Natural killer cell (primary cell): Measurements from ENCODE around the gene SLC23A2. TPM values are rescaled to one million over a fixed set of nuclear protein-coding genes. Genes with fewer than 3 reads are reported as not detected.
A peak's percentile ranks its signal among the peaks of the same experiment; 100 is the strongest.

Source experiments
- ATAC-seq, 3 donors: fragments of 150-1000 bp in 2 of 3; fragments of 200-7000 bp in 1 of 3; cut with Tn5 transposase; 1 replicate in 1 of 3; 2 replicates in 2 of 3; pipeline ENCODE4 v1.10.0; 2021; ENCODE audit warnings: mild to moderate bottlenecking in 2 of 3, moderate library complexity in 2 of 3
- DNase-seq, 2 donors: peaks; one replicate each; pipeline versions ENCODE4 v3.0.0 to v3.0.0-alpha.2; 2013 to 2021; ENCODE audit warnings: mixed read lengths in 1 of 2
- H3K27ac ChIP-seq: one replicate; pipeline ENCODE4 v1.5.1; 2013; ENCODE audit warnings: mild to moderate bottlenecking, low read length
- H3K27me3 ChIP-seq: one replicate; pipeline ENCODE4 v1.6.1; 2013; ENCODE audit warnings: low read length; ENCODE audit not compliant: control insufficient read depth, insufficient read depth
- H3K36me3 ChIP-seq: one replicate; pipeline ENCODE4 v1.6.1; 2013; ENCODE audit warnings: low read length; ENCODE audit not compliant: control insufficient read depth, insufficient read depth
- H3K4me1 ChIP-seq: one replicate; pipeline ENCODE4 v1.6.1; 2013; ENCODE audit warnings: low read length; ENCODE audit not compliant: control insufficient read depth, insufficient read depth
- H3K4me3 ChIP-seq: one replicate; pipeline ENCODE4 v1.5.1; 2013; ENCODE audit warnings: low read length
- H3K9me3 ChIP-seq: one replicate; pipeline ENCODE4 v1.6.1; 2013; ENCODE audit warnings: low read length; ENCODE audit not compliant: control insufficient read depth, insufficient read depth
- H3K27ac Mint-ChIP-seq, 2 donors: one replicate each; pipeline ENCODE4 v1.8.0; 2022; ENCODE audit warnings: mild to moderate bottlenecking in 2 of 2, mixed read lengths in 2 of 2, moderate library complexity in 1 of 2
- H3K27me3 Mint-ChIP-seq, 2 donors: one replicate each; pipeline ENCODE4 v1.8.0; 2022; ENCODE audit warnings: low read depth in 2 of 2, mixed read lengths in 2 of 2
- H3K36me3 Mint-ChIP-seq: one replicate; pipeline ENCODE4 v1.8.0; 2022; ENCODE audit warnings: mixed read lengths
- H3K4me1 Mint-ChIP-seq, 2 donors: one replicate each; pipeline ENCODE4 v1.8.0; 2022; ENCODE audit warnings: mixed read lengths in 2 of 2
- H3K4me3 Mint-ChIP-seq: one replicate; pipeline ENCODE4 v1.8.0; 2022; ENCODE audit warnings: mild to moderate bottlenecking, moderate library complexity, mixed read lengths
- H3K9me3 Mint-ChIP-seq, 2 donors: one replicate each; pipeline ENCODE4 v1.8.0; 2022; ENCODE audit warnings: mixed read lengths in 2 of 2
- WGBS: methylation state at CpG from one replicate; pipeline ENCODE4 v1.1.7; 2013; ENCODE audit warnings: missing lambda C conversion rate; ENCODE audit not compliant: insufficient coverage; 5-methylcytosine and 5-hydroxymethylcytosine counted together
- intact Hi-C: fragments of 100-400 bp; cut with micrococcal nuclease; formaldehyde crosslinking; loops from one replicate; pipeline ENCODE4 v1.14.2; 2022
- total RNA-seq, 4 donors: library from RNA; stranded (reverse); fragments of 120-200 nt in 1 of 4; gene quantifications; one replicate each; pipeline versions ENCODE4 v1.2.3 to v1.2.4, GENCODE V29; 2013 to 2022
- TF ChIP-seq, protein P1 (sequence below): fragments of 200-600 bp; IDR thresholded peaks from one replicate; pipeline ENCODE4 v1.8.0; 2022; ENCODE audit warnings: antibody characterized with exemption

SLC23A2 gene
- total RNA-seq, 3 donors from 2014 or later (not counting 1 experiment from before 2014, with no cell fraction given), result 21.8 to 31.5 (median 26.0) TPM

DNA sequence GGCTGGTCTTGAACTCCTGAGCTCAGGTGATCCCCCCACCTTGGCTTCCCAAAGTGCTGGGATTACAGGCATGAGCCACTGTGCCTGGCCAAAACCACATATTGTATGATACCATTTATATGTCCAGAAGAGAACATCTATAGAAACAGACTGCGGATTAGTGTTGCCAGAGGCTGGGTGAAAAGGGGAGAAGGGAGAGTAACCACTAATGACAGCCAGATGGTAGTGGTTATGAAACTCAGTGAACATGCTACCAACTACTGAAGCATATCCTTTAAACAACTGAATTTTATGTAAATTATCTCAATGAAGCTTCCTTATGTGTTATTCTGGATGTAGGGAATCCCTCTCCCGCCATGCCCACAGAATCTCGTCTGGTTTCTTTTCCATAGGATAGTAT is 15.7 kb downstream of the SLC23A2 start:
- H3K4me1 ChIP-seq, result peaks cover 12% of the 10 kb centered on the region
- H3K9me3 ChIP-seq, result no peaks in the 10 kb centered on the region
- peak overlapping the region; percentile 29 for H3K27ac ChIP-seq
- no peaks in the 10 kb centered on the region for H3K27me3 Mint-ChIP-seq
- H3K27me3 ChIP-seq, result no peaks in the 10 kb centered on the region
- H3K4me3 ChIP-seq, result no peak overlapping the region
- H3K9me3 Mint-ChIP-seq, result no peaks in the 10 kb centered on the region
- TF ChIP-seq, protein P1, sequence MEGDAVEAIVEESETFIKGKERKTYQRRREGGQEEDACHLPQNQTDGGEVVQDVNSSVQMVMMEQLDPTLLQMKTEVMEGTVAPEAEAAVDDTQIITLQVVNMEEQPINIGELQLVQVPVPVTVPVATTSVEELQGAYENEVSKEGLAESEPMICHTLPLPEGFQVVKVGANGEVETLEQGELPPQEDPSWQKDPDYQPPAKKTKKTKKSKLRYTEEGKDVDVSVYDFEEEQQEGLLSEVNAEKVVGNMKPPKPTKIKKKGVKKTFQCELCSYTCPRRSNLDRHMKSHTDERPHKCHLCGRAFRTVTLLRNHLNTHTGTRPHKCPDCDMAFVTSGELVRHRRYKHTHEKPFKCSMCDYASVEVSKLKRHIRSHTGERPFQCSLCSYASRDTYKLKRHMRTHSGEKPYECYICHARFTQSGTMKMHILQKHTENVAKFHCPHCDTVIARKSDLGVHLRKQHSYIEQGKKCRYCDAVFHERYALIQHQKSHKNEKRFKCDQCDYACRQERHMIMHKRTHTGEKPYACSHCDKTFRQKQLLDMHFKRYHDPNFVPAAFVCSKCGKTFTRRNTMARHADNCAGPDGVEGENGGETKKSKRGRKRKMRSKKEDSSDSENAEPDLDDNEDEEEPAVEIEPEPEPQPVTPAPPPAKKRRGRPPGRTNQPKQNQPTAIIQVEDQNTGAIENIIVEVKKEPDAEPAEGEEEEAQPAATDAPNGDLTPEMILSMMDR, result no peak
- H3K4me1 Mint-ChIP-seq, result peaks cover 13 to 20% of the 10 kb centered on the region in 2 donors
- ATAC-seq (no peak), DNase-seq (no peak)
- WGBS, result no CpG with 5 or more reads among the region's 3 CpGs
- H3K36me3 Mint-ChIP-seq, result no peaks in the 10 kb centered on the region
- no peak overlapping the region for H3K4me3 Mint-ChIP-seq
- H3K27ac Mint-ChIP-seq, result no peak overlapping the region
- H3K36me3 ChIP-seq, result no peaks in the 10 kb centered on the region
- intact Hi-C loops, result no loop called here

DNA sequence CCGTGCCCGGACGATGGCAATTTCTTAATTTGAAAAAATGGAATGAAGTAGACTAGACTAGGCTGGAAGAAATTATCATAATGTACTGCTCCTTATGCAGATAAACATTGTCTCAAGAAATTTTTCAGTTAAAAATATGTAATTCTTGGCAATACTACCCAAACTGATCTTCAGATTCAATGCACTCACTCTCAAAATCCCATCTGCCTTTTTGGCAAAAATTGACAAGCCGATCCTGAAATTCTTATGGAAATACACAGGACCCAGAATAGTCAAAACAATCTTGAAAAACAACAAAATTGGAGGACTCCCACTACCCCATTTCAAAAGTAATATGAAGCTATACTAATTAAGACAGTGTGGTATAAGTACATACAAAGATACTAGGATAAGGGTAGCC is 19.0 kb downstream of the SLC23A2 start:
- ATAC-seq (no peak), DNase-seq (no peak)
- no peak overlapping the region for H3K27ac ChIP-seq
- Mint-ChIP-seq H3K36me3 (no peaks in the 10 kb centered on the region), H3K27me3 (no peaks in the 10 kb centered on the region), H3K9me3 (no peaks in the 10 kb centered on the region), H3K4me3 (no peak overlapping the region), H3K4me1 (peaks cover 22 to 24% of the 10 kb centered on the region in 2 donors), H3K27ac (no peak overlapping the region)
- no peaks in the 10 kb centered on the region for H3K9me3 ChIP-seq
- H3K4me3 ChIP-seq, result no peak overlapping the region
- no peaks in the 10 kb centered on the region for H3K36me3 ChIP-seq
- WGBS, result 100% methylated on average over 4 of the region's 4 CpGs
- H3K4me1 ChIP-seq, result no peaks in the 10 kb centered on the region
- TF ChIP-seq, protein P1, result no peak
- no peaks in the 10 kb centered on the region for H3K27me3 ChIP-seq
- intact Hi-C loops, result no loop called here

DNA sequence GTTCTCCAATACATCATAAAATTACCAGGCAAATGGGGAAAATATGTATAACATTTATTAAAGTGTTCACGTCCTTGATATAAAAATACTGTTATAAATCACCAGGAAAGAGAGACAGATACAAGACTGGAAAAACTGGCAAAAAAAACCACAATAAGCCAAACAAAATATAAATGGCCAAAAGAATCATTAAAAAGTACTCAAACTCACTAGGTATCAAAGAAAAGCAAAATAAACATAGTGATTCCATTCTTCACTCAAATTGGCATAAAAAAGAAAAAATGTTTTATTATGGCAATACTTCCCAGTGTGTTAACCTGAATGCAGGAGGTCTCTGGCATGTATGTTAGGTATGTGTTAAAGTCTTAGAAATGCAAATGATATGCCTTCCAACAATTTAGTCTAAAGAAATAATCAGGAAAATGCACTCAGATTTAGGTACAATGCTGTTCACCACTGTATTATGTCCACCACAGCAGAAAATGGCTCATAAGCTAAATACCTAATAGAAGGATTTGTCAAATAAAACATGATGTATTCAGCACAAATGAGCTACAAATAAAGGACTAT is 21.4 kb downstream of the SLC23A2 start:
- DNase-seq (no peak), ATAC-seq (no peak)
- WGBS, result no CpG with 5 or more reads among the region's 1 CpG
- intact Hi-C loops, result no loop called here
- no peaks in the 10 kb centered on the region for H3K9me3 Mint-ChIP-seq
- H3K36me3 Mint-ChIP-seq, result no peaks in the 10 kb centered on the region
- Histone ChIP-seq H3K4me1 (no peaks in the 10 kb centered on the region), H3K9me3 (no peaks in the 10 kb centered on the region), H3K27ac (no peak overlapping the region), H3K4me3 (no peak overlapping the region), H3K27me3 (no peaks in the 10 kb centered on the region), H3K36me3 (no peaks in the 10 kb centered on the region)
- TF ChIP-seq, protein P1, result no peak
- no peak overlapping the region for H3K4me3 Mint-ChIP-seq
- H3K27me3 Mint-ChIP-seq, result no peaks in the 10 kb centered on the region
- H3K27ac Mint-ChIP-seq, result no peak overlapping the region
- peaks cover 15 to 16% of the 10 kb centered on the region in 2 donors for H3K4me1 Mint-ChIP-seq
